ENCODE measurements around the gene PCA3.

DNA sequence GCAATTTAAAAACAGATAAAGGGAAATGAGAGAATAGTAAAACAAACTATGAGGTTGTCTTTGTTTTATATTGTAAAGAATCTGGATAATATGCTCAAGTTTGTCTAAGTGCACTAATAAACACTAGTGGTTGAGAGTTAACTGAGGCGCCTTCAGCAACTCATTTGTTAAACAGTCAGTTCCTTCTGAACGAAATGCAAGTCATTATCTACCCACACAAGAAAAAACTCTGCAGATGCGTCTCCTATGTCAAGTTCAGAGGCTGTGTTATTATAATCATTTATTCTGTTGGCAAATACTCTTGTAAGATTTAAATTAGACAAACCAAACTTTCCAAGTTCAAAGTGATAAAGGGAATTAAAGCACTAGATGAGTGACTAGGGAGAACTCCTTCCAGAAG, 20.3 kb upstream of the PCA3 start:
- TF ChIP-seq ZNF217 (IDR thresholded peaks at IDR 0.05) (no peak), SP1 (IDR thresholded peaks at IDR 0.05; ENCODE audit: low read depth, low read length) (no peak)
- TF ChIP-seq, protein P1, sequence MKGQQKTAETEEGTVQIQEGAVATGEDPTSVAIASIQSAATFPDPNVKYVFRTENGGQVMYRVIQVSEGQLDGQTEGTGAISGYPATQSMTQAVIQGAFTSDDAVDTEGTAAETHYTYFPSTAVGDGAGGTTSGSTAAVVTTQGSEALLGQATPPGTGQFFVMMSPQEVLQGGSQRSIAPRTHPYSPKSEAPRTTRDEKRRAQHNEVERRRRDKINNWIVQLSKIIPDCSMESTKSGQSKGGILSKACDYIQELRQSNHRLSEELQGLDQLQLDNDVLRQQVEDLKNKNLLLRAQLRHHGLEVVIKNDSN (IDR thresholded peaks at IDR 0.05; ENCODE audit: borderline replicate concordance, extremely low read length, insufficient read depth, low read depth, low read length), result no peak

All from GM12878 (cell line).